Left renal pelvis (tissue), 4 donors: ENCODE data around the gene KMT2B. TPM values are rescaled to one million over a fixed set of nuclear protein-coding genes. Genes with fewer than 3 reads are reported as not detected.

Source experiments
- polyA plus RNA-seq, 4 donors: library from polyadenylated mRNA; unstranded; fragments of 120-200 nt; gene quantifications; one replicate each; pipeline ENCODE4 v1.2.1, GENCODE V29; 2013; ENCODE audit not compliant: insufficient read length in 4 of 4

KMT2B gene
- polyA plus RNA-seq, 4 donors = 25.1 to 42.0 (median 32.8) TPM

Other genes with a start within 250 kb of the KMT2B start
- gene KRTDAP, start 227.5 kb upstream of the KMT2B start, polyA plus RNA-seq = 1 to 10 TPM in 1 of 4 donors, under 1 TPM in 3; 0.36 to 1.9 (median 0.59) TPM
- gene DMKN, start 204.4 kb upstream of the KMT2B start, polyA plus RNA-seq = 100 to 1,000 TPM in 1 of 4 donors, 10 to 100 TPM in 3; 59.7 to 123 (median 83.8) TPM
- gene SBSN, start 189.7 kb upstream of the KMT2B start, polyA plus RNA-seq = under 1 TPM in 1 of 4 donors, not detected in 3; 0.11 TPM
- gene GAPDHS, start 184.5 kb upstream of the KMT2B start, polyA plus RNA-seq = not detected
- 100 to 1,000 TPM in 1 of 4 donors, 10 to 100 TPM in 3; 58.7 to 102 (median 86.6) TPM for gene TMEM147, start 172.4 kb upstream of the KMT2B start, polyA plus RNA-seq
- under 1 TPM in 1 of 4 donors, not detected in 3; 0.14 TPM for gene ATP4A, start 154.3 kb upstream of the KMT2B start, polyA plus RNA-seq
- gene PMIS2, start 131.8 kb upstream of the KMT2B start, polyA plus RNA-seq = not detected
- gene HAUS5, start 105.3 kb upstream of the KMT2B start, polyA plus RNA-seq = 10 to 100 TPM; 23.2 to 39.6 (median 25.3) TPM
- gene RBM42, start 89.0 kb upstream of the KMT2B start, polyA plus RNA-seq = 10 to 100 TPM; 49.1 to 81.9 (median 57.7) TPM
- gene ETV2, start 76.3 kb upstream of the KMT2B start, polyA plus RNA-seq = 1 to 10 TPM; 1.7 to 3.3 (median 2.3) TPM
- gene COX6B1, start 69.7 kb upstream of the KMT2B start, polyA plus RNA-seq = 100 to 1,000 TPM; 224 to 359 (median 312) TPM
- gene UPK1A, start 51.5 kb upstream of the KMT2B start, polyA plus RNA-seq = 10 to 100 TPM in 3 of 4 donors, under 1 TPM in 1; 0.53 to 67.8 (median 21.8) TPM
- under 1 TPM; 0.27 to 0.63 (median 0.49) TPM for gene ZBTB32, start 13.4 kb upstream of the KMT2B start, polyA plus RNA-seq
- gene IGFLR1, start 24.4 kb downstream of the KMT2B start, polyA plus RNA-seq = 1 to 10 TPM; 2.6 to 4.3 (median 3.1) TPM
- gene U2AF1L4, start 27.4 kb downstream of the KMT2B start, polyA plus RNA-seq = 10 to 100 TPM; 17.2 to 22.0 (median 18.6) TPM
- 10 to 100 TPM; 43.4 to 71.8 (median 61.9) TPM for gene PSENEN, start 27.6 kb downstream of the KMT2B start, polyA plus RNA-seq
- gene LIN37, start 30.6 kb downstream of the KMT2B start, polyA plus RNA-seq = 10 to 100 TPM in 2 of 4 donors, 1 to 10 TPM in 2; 6.0 to 14.2 (median 9.3) TPM
- gene HSPB6, start 39.0 kb downstream of the KMT2B start, polyA plus RNA-seq = 100 to 1,000 TPM in 1 of 4 donors, 10 to 100 TPM in 3; 24.8 to 111 (median 29.2) TPM
- 10 to 100 TPM; 12.8 to 24.3 (median 17.3) TPM for gene PROSER3, start 40.2 kb downstream of the KMT2B start, polyA plus RNA-seq
- gene ARHGAP33, start 57.6 kb downstream of the KMT2B start, polyA plus RNA-seq = 10 to 100 TPM; 18.4 to 43.8 (median 26.5) TPM
- gene PRODH2, start 94.8 kb downstream of the KMT2B start, polyA plus RNA-seq = 10 to 100 TPM in 3 of 4 donors, under 1 TPM in 1; 0.41 to 51.0 (median 25.1) TPM
- 100 to 1,000 TPM in 3 of 4 donors, 1 to 10 TPM in 1; 2.9 to 185 (median 128) TPM for gene NPHS1, start 134.5 kb downstream of the KMT2B start, polyA plus RNA-seq
- 10 to 100 TPM in 2 of 4 donors, 1 to 10 TPM in 2; 1.8 to 12.4 (median 10.1) TPM for gene KIRREL2, start 138.9 kb downstream of the KMT2B start, polyA plus RNA-seq
- gene APLP1, start 150.6 kb downstream of the KMT2B start, polyA plus RNA-seq = 10 to 100 TPM; 23.6 to 48.5 (median 31.7) TPM
- gene NFKBID, start 182.5 kb downstream of the KMT2B start, polyA plus RNA-seq = 1 to 10 TPM; 1.9 to 6.2 (median 4.5) TPM
- 1 to 10 TPM; 3.1 to 4.7 (median 3.2) TPM for gene HCST, start 184.5 kb downstream of the KMT2B start, polyA plus RNA-seq
- 10 to 100 TPM in 3 of 4 donors, 1 to 10 TPM in 1; 8.1 to 26.7 (median 12.8) TPM for gene TYROBP, start 190.3 kb downstream of the KMT2B start, polyA plus RNA-seq
- 10 to 100 TPM in 3 of 4 donors, 1 to 10 TPM in 1; 9.8 to 17.9 (median 13.7) TPM for gene LRFN3, start 218.4 kb downstream of the KMT2B start, polyA plus RNA-seq